ENCODE results near the gene CDH24. TPM values are rescaled to one million over a fixed set of nuclear protein-coding genes. Genes with fewer than 3 reads are reported as not detected.

Gene CDH24
- total and polyA plus RNA-seq, 2 of the 13 experiments (the other 11 are each of a cell fraction or from before 2014, with no cell fraction given) = 0.69 to 0.99 TPM

- WGBS (ENCODE audit: low lambda C conversion rate) = 95% methylated on average over 2 of the region's 2 CpGs
- intact Hi-C loops (cut with micrococcal nuclease; ENCODE audit: unreplicated experiment) = no loop called here
- Histone ChIP-seq H3K4me3 (replicated peaks in 1 of 3; ENCODE audit: insufficient read depth in 1 of 3, low read depth in 2 of 3, low read length in 3 of 3) (no peak overlapping the region), H3K79me2 (ENCODE audit: insufficient read depth, low read length) (no peaks in the 10 kb centered on the region), H3K36me3 (replicated peaks in 1 of 2; ENCODE audit: control insufficient read depth in 1 of 2, insufficient read depth in 2 of 2, low read length in 2 of 2) (peaks cover 0 to 3% of the 10 kb centered on the region in 2 experiments; a peak in 1 of 5 replicates), H3K27me3 (ENCODE audit: control insufficient read depth in 1 of 2, insufficient read depth in 2 of 2, low read length in 2 of 2) (no peaks in the 10 kb centered on the region), H3K9ac (ENCODE audit: insufficient read depth, low read depth, low read length) (no peak overlapping the region), H2AFZ (ENCODE audit: low read length) (no peak overlapping the region), H4K20me1 (ENCODE audit: insufficient read depth, low read length) (no peaks in the 10 kb centered on the region), H3K9me3 (ENCODE audit: low read length) (no peaks in the 10 kb centered on the region), H3K4me2 (ENCODE audit: low read depth, low read length) (no peak overlapping the region), H3K27ac (ENCODE audit: extremely low read length, insufficient read depth, low read length) (no peak overlapping the region), H3K4me1 (ENCODE audit: insufficient read depth, low read length) (peaks cover 8% of the 10 kb centered on the region)
- FAIRE-seq (no peak), DNase-seq (ENCODE audit: low spot score) (no peak), ATAC-seq (no peak)
- ChIA-PET POLR2A (interaction anchor here (0.8 to 3.1 kb wide), 6 partner anchors 10 to 68 kb away, joined by 3 to 7 read pairs (median 6); partner anchors contain the start of gene AJUBA), CTCF (ENCODE audit: low intra/inter-chr PET ratio, low total read pairs) (no interaction called here)
- in situ Hi-C loops (cut with HindIII; ENCODE audit: extremely low pct_ligation_motif_present, low pct_unique_long_range_greater_than_20kb) = no loop called here
- BruUV-seq (replicated peaks) = no TSS peak
- TF ChIP-seq ZSCAN12 (CRISPR knock-in tag; IDR thresholded peaks at IDR 0.05) = no peak
- no peak for TF ChIP-seq HMG20A (CRISPR knock-in tag; IDR thresholded peaks at IDR 0.05; ENCODE audit: borderline replicate concordance)
- TF ChIP-seq MIER3 (CRISPR knock-in tag; IDR thresholded peaks at IDR 0.05; ENCODE audit: borderline replicate concordance) = no peak
- no peak for TF ChIP-seq CBX1 (IDR thresholded peaks at IDR 0.05; ENCODE audit: low read depth)
- TF ChIP-seq ZNF841 (CRISPR knock-in tag; IDR thresholded peaks at IDR 0.05; ENCODE audit: borderline replicate concordance) = no peak
- no peak for TF ChIP-seq ZNF616 (CRISPR knock-in tag; IDR thresholded peaks at IDR 0.05; ENCODE audit: low read depth)
- no peak for TF ChIP-seq ZNF740 (CRISPR knock-in tag; IDR thresholded peaks at IDR 0.05)
- TF ChIP-seq TFAP4 (IDR thresholded peaks at IDR 0.05; ENCODE audit: borderline replicate concordance, low read depth) = no peak
- no peak for TF ChIP-seq ZNF562 (CRISPR knock-in tag; IDR thresholded peaks at IDR 0.05; ENCODE audit: borderline replicate concordance)
- TF ChIP-seq ZFY (CRISPR knock-in tag; IDR thresholded peaks at IDR 0.05) = no peak
- no peak for TF ChIP-seq ZNF614 (CRISPR knock-in tag; IDR thresholded peaks at IDR 0.05; ENCODE audit: borderline replicate concordance)
- TF ChIP-seq FOXJ3 (CRISPR knock-in tag; IDR thresholded peaks at IDR 0.05; ENCODE audit: borderline replicate concordance) = no peak
- TF ChIP-seq MED8 (CRISPR knock-in tag; IDR thresholded peaks at IDR 0.05; ENCODE audit: insufficient replicate concordance) = no peak
- no peak for TF ChIP-seq FOXA3 (CRISPR knock-in tag; IDR thresholded peaks at IDR 0.05)
- no peak for TF ChIP-seq PTBP1 (IDR thresholded peaks at IDR 0.05; ENCODE audit: low read depth, low read length, poor library complexity, severe bottlenecking)
- no peak for TF ChIP-seq ZNF747 (CRISPR knock-in tag; IDR thresholded peaks at IDR 0.05; ENCODE audit: borderline replicate concordance)
These were observed 56.5 kb downstream of the CDH24 start for GRCh38 chr14:23000860-23001259.
